Activated CD8-positive, alpha-beta memory T cell treated with anti-CD3 and anti-CD28 coated beads for 36 hours (primary cell): Measurements from ENCODE around the gene VAV2. TPM values are rescaled to one million over a fixed set of nuclear protein-coding genes. Genes with fewer than 3 reads are reported as not detected.

Experiments
- CTCF ChIA-PET: fragments of 350-600 bp; sonication (Branson Sonifier 250); formaldehyde crosslinking; loops from one replicate; lab custom pipeline; 2021; ENCODE audit warnings: antibody characterized with exemption; lab: Charles Lee
- POLR2A ChIA-PET: fragments of 350-600 bp; sonication (Branson Sonifier 250); formaldehyde crosslinking; loops from one replicate; lab custom pipeline; 2021; ENCODE audit warnings: antibody characterized with exemption; lab: Charles Lee
- total RNA-seq, 2 experiments: library from RNA; stranded (reverse); gene quantifications; one replicate each; pipeline ENCODE4 v1.2.3, GENCODE V29; 2021

VAV2 gene
- total RNA-seq, 2 experiments from 2014 or later, result 6.2 to 6.7 TPM

GRCh38 chr9:133949486-133950061 is 42.5 kb downstream of the VAV2 start:
- ChIA-PET POLR2A (no interaction called here), CTCF (no interaction called here)

GRCh38 chr9:133948561-133949485 is 43.3 kb downstream of the VAV2 start:
- POLR2A ChIA-PET, result no interaction called here
- CTCF ChIA-PET, result no interaction called here

- POLR2A ChIA-PET, result no interaction called here
- CTCF ChIA-PET, result no interaction called here
Observed at GRCh38 chr9:133948131-133948530, 44.0 kb downstream of the VAV2 start.

- ChIA-PET CTCF (no interaction called here), POLR2A (no interaction called here)
Observed at GRCh38 chr9:133946840-133947486, 45.2 kb downstream of the VAV2 start.

GRCh38 chr9:133945977-133946753 is 46.0 kb downstream of the VAV2 start:
- CTCF ChIA-PET, result no interaction called here
- POLR2A ChIA-PET, result no interaction called here

- ChIA-PET CTCF (no interaction called here), POLR2A (no interaction called here)
Observed at GRCh38 chr9:133945314-133945975, 46.7 kb downstream of the VAV2 start.

GRCh38 chr9:133944746-133945135 is 47.4 kb downstream of the VAV2 start:
- CTCF ChIA-PET, result no interaction called here
- POLR2A ChIA-PET, result no interaction called here

- POLR2A ChIA-PET, result no interaction called here
- CTCF ChIA-PET, result no interaction called here
Observed at GRCh38 chr9:133943781-133944745, 48.1 kb downstream of the VAV2 start.

- POLR2A ChIA-PET, result no interaction called here
- CTCF ChIA-PET, result no interaction called here
Observed at GRCh38 chr9:133943036-133943780, 48.9 kb downstream of the VAV2 start.

GRCh38 chr9:133942206-133942975 is 49.7 kb downstream of the VAV2 start:
- CTCF ChIA-PET, result no interaction called here
- POLR2A ChIA-PET, result no interaction called here

GRCh38 chr9:133939845-133940244 is 52.3 kb downstream of the VAV2 start:
- ChIA-PET POLR2A (no interaction called here), CTCF (no interaction called here)

GRCh38 chr9:133939171-133939785 is 52.8 kb downstream of the VAV2 start:
- ChIA-PET POLR2A (interaction anchor here (0.6 kb wide), 1 partner anchor 574 kb away, joined by 3 read pairs; no protein-coding TSS in a partner anchor), CTCF (interaction anchor here (0.6 to 0.9 kb wide), 2 partner anchors 37 to 388 kb away, joined by 3 to 4 read pairs; no protein-coding TSS in a partner anchor)

GRCh38 chr9:133938753-133939152 is 53.4 kb downstream of the VAV2 start:
- CTCF ChIA-PET, result interaction anchor here (0.6 to 0.9 kb wide), 2 partner anchors 37 to 387 kb away, joined by 3 to 4 read pairs; no protein-coding TSS in a partner anchor
- POLR2A ChIA-PET, result interaction anchor here (0.6 kb wide), 1 partner anchor 574 kb away, joined by 3 read pairs; no protein-coding TSS in a partner anchor

- POLR2A ChIA-PET, result no interaction called here
- CTCF ChIA-PET, result no interaction called here
Observed at GRCh38 chr9:133938086-133938485, 54.0 kb downstream of the VAV2 start.

- ChIA-PET POLR2A (no interaction called here), CTCF (no interaction called here)
Observed at GRCh38 chr9:133937120-133937519, 55.0 kb downstream of the VAV2 start.
